Neuron (in vitro differentiated cells): ENCODE results near the gene PTPRN2.
"Not testable (repeated sequence)": the region's sequence is repeated elsewhere in the genome, so short reads cannot be mapped to it uniquely, and the experiment has no call there.

Source experiments
- H2AFZ ChIP-seq: one replicate; pipeline ENCODE4 v1.6.1; 2013; ENCODE audit warnings: low read depth, mild to moderate bottlenecking, inconsistent platforms, low read length, moderate library complexity
- H3K27me3 ChIP-seq: one replicate; pipeline ENCODE4 v1.6.1; 2013; ENCODE audit warnings: low read length; ENCODE audit not compliant: insufficient read depth
- H3K36me3 ChIP-seq: one replicate; pipeline ENCODE4 v1.6.1; 2013; ENCODE audit warnings: low read length; ENCODE audit not compliant: insufficient read depth
- H3K4me1 ChIP-seq: one replicate; pipeline ENCODE4 v1.6.1; 2013; ENCODE audit warnings: low read length; ENCODE audit not compliant: insufficient read depth
- H3K4me3 ChIP-seq: 2 replicates; pipeline ENCODE4 v1.5.1; 2013; ENCODE audit warnings: mild to moderate bottlenecking, low read length, moderate library complexity
- H3K9me3 ChIP-seq: one replicate; pipeline ENCODE4 v1.6.1; 2013; ENCODE audit warnings: low read length

The PTPRN2 gene

GRCh38 chr7:158051776-158052175 is 535.8 kb downstream of the PTPRN2 start:
- no peaks in the 10 kb centered on the region for H3K27me3 ChIP-seq
- no peaks in the 10 kb centered on the region for H3K36me3 ChIP-seq
- no peak overlapping the region for H2AFZ ChIP-seq
- no peak overlapping the region for H3K4me3 ChIP-seq
- no peaks in the 10 kb centered on the region for H3K4me1 ChIP-seq
- H3K9me3 ChIP-seq, result no peaks in the 10 kb centered on the region

- Histone ChIP-seq H3K9me3 (no peaks in the 10 kb centered on the region), H3K4me3 (no peak overlapping the region), H3K4me1 (no peaks in the 10 kb centered on the region), H2AFZ (no peak overlapping the region), H3K36me3 (no peaks in the 10 kb centered on the region), H3K27me3 (peaks cover 2% of the 10 kb centered on the region)
These were observed 536.5 kb downstream of the PTPRN2 start for GRCh38 chr7:158050978-158051651.

- H3K9me3 ChIP-seq, result no peaks in the 10 kb centered on the region
- no peaks in the 10 kb centered on the region for H3K36me3 ChIP-seq
- H3K27me3 ChIP-seq, result peaks cover 7% of the 10 kb centered on the region
- no peak overlapping the region for H2AFZ ChIP-seq
- no peaks in the 10 kb centered on the region for H3K4me1 ChIP-seq
- H3K4me3 ChIP-seq, result no peak overlapping the region
These were observed 537.1 kb downstream of the PTPRN2 start for GRCh38 chr7:158050441-158050977.

GRCh38 chr7:158049271-158049670 is 538.4 kb downstream of the PTPRN2 start:
- peaks cover 11% of the 10 kb centered on the region for H3K27me3 ChIP-seq
- no peaks in the 10 kb centered on the region for H3K36me3 ChIP-seq
- H2AFZ ChIP-seq, result no peak overlapping the region
- no peaks in the 10 kb centered on the region for H3K4me1 ChIP-seq
- H3K9me3 ChIP-seq, result no peaks in the 10 kb centered on the region
- no peak overlapping the region for H3K4me3 ChIP-seq

- no peaks in the 10 kb centered on the region for H3K4me1 ChIP-seq
- no peak overlapping the region for H3K4me3 ChIP-seq
- no peaks in the 10 kb centered on the region for H3K36me3 ChIP-seq
- no peak overlapping the region for H2AFZ ChIP-seq
- no peaks in the 10 kb centered on the region for H3K9me3 ChIP-seq
- H3K27me3 ChIP-seq, result peaks cover 11% of the 10 kb centered on the region
These were observed 539.1 kb downstream of the PTPRN2 start for GRCh38 chr7:158048569-158048968.

- H3K36me3 ChIP-seq, result no peaks in the 10 kb centered on the region
- H2AFZ ChIP-seq, result no peak overlapping the region
- H3K4me3 ChIP-seq, result no peak overlapping the region
- no peaks in the 10 kb centered on the region for H3K9me3 ChIP-seq
- peaks cover 11% of the 10 kb centered on the region for H3K27me3 ChIP-seq
- H3K4me1 ChIP-seq, result no peaks in the 10 kb centered on the region
These were observed 540.1 kb downstream of the PTPRN2 start for GRCh38 chr7:158047391-158048059.

GRCh38 chr7:158046246-158046645 is 541.4 kb downstream of the PTPRN2 start:
- H3K9me3 ChIP-seq, H3K36me3 ChIP-seq, H2AFZ ChIP-seq, H3K4me3 ChIP-seq, H3K4me1 ChIP-seq: not testable (repeated sequence)
- peaks cover 11% of the 10 kb centered on the region for H3K27me3 ChIP-seq

GRCh38 chr7:158044482-158044823 is 543.2 kb downstream of the PTPRN2 start:
- no peaks in the 10 kb centered on the region for H3K4me1 ChIP-seq
- no peaks in the 10 kb centered on the region for H3K36me3 ChIP-seq
- H3K4me3 ChIP-seq, result no peak overlapping the region
- H3K27me3 ChIP-seq, result peaks cover 11% of the 10 kb centered on the region
- no peaks in the 10 kb centered on the region for H3K9me3 ChIP-seq
- no peak overlapping the region for H2AFZ ChIP-seq

GRCh38 chr7:158043551-158044481 is 543.8 kb downstream of the PTPRN2 start:
- H3K27me3 ChIP-seq, result peaks cover 11% of the 10 kb centered on the region
- H3K36me3 ChIP-seq, result no peaks in the 10 kb centered on the region
- no peaks in the 10 kb centered on the region for H3K4me1 ChIP-seq
- H3K4me3 ChIP-seq, result no peak overlapping the region
- H2AFZ ChIP-seq, result no peak overlapping the region
- peaks cover 4% of the 10 kb centered on the region for H3K9me3 ChIP-seq

GRCh38 chr7:158042156-158042880 is 545.3 kb downstream of the PTPRN2 start:
- Histone ChIP-seq H3K36me3 (no peaks in the 10 kb centered on the region), H3K27me3 (peaks cover 11% of the 10 kb centered on the region), H2AFZ (no peak overlapping the region), H3K4me1 (no peaks in the 10 kb centered on the region), H3K4me3 (no peak overlapping the region), H3K9me3 (peaks cover 4% of the 10 kb centered on the region)

- Histone ChIP-seq H3K27me3 (peaks cover under 1% of the 10 kb centered on the region), H3K4me3 (no peak overlapping the region), H3K4me1 (no peaks in the 10 kb centered on the region), H3K9me3 (peaks cover 4% of the 10 kb centered on the region), H3K36me3 (no peaks in the 10 kb centered on the region), H2AFZ (no peak overlapping the region)
These were observed 547.4 kb downstream of the PTPRN2 start for GRCh38 chr7:158040199-158040598.

- peaks cover 4% of the 10 kb centered on the region for H3K9me3 ChIP-seq
- no peaks in the 10 kb centered on the region for H3K4me1 ChIP-seq
- no peak overlapping the region for H3K4me3 ChIP-seq
These were observed 548.4 kb downstream of the PTPRN2 start for GRCh38 chr7:158039270-158039669.

More at GRCh38 chr7:158039270-158039669, 548.4 kb downstream of the PTPRN2 start:
- no peaks in the 10 kb centered on the region for H3K27me3 ChIP-seq
- H3K36me3 ChIP-seq, result no peaks in the 10 kb centered on the region
- no peak overlapping the region for H2AFZ ChIP-seq
